NCI-H1105 (cell line): Measurements from ENCODE around the gene SLC25A48.
A peak's percentile ranks its signal among the peaks of the same experiment; 100 is the strongest.
"Not testable (repeated sequence)": the region's sequence is repeated elsewhere in the genome, so short reads cannot be mapped to it uniquely, and the experiment has no call there.

Experiments used
- DNase-seq: peaks from one replicate; lab custom pipeline; 2025; lab: John Stamatoyannopoulos, UW

The SLC25A48 gene

GRCh38 chr5:135829681-135830383 is 4.6 kb upstream of the SLC25A48 start:
- DNase-seq, result peak; percentile 42

- no peak for DNase-seq
These were observed 4.1 kb upstream of the SLC25A48 start for GRCh38 chr5:135830384-135830700.

- no peak for DNase-seq
These were observed 3.6 kb upstream of the SLC25A48 start for GRCh38 chr5:135830876-135831275.

- DNase-seq, result no peak
These were observed 3.0 kb upstream of the SLC25A48 start for GRCh38 chr5:135831439-135831838.

- DNase-seq, result no peak
These were observed 2.5 kb upstream of the SLC25A48 start for GRCh38 chr5:135831851-135832555.

- no peak for DNase-seq
These were observed 1.2 kb upstream of the SLC25A48 start for GRCh38 chr5:135832941-135833920.

- DNase-seq, result no peak
These were observed 363 bp upstream of the SLC25A48 start for GRCh38 chr5:135833961-135834638.

GRCh38 chr5:135835766-135836165 is 1.3 kb downstream of the SLC25A48 start:
- DNase-seq, result no peak

- not testable (repeated sequence) for DNase-seq
These were observed 3.9 kb downstream of the SLC25A48 start for GRCh38 chr5:135838395-135838794.

GRCh38 chr5:135839566-135839965 is 5.1 kb downstream of the SLC25A48 start:
- no peak for DNase-seq

- no peak for DNase-seq
These were observed 6.5 kb downstream of the SLC25A48 start for GRCh38 chr5:135840959-135841358.

- no peak for DNase-seq
These were observed 8.3 kb downstream of the SLC25A48 start for GRCh38 chr5:135842737-135843136.

GRCh38 chr5:135843571-135844337 is 9.3 kb downstream of the SLC25A48 start:
- no peak for DNase-seq

GRCh38 chr5:135846311-135846710 is 11.8 kb downstream of the SLC25A48 start:
- DNase-seq, result no peak

- DNase-seq, result no peak
These were observed 13.5 kb downstream of the SLC25A48 start for GRCh38 chr5:135847976-135848375.

GRCh38 chr5:135850231-135850630 is 15.8 kb downstream of the SLC25A48 start:
- no peak for DNase-seq

- no peak for DNase-seq
These were observed 16.2 kb downstream of the SLC25A48 start for GRCh38 chr5:135850671-135851070.

GRCh38 chr5:135851186-135851914 is 16.9 kb downstream of the SLC25A48 start:
- no peak for DNase-seq

GRCh38 chr5:135851915-135852845 is 17.7 kb downstream of the SLC25A48 start:
- no peak for DNase-seq
